HG02610 (cell line): Measurements from ENCODE around the gene PRRC2C.
"Not testable (repeated sequence)": the region's sequence is repeated elsewhere in the genome, so short reads cannot be mapped to it uniquely, and the experiment has no call there.

Experiments used
- ATAC-seq: cut with Tn5 transposase; IDR thresholded peaks from one replicate; pipeline ENCODE4 v1.9.1; 2021; ENCODE audit warnings: mild to moderate bottlenecking, moderate library complexity; ENCODE audit not compliant: unreplicated experiment

Gene PRRC2C

DNA sequence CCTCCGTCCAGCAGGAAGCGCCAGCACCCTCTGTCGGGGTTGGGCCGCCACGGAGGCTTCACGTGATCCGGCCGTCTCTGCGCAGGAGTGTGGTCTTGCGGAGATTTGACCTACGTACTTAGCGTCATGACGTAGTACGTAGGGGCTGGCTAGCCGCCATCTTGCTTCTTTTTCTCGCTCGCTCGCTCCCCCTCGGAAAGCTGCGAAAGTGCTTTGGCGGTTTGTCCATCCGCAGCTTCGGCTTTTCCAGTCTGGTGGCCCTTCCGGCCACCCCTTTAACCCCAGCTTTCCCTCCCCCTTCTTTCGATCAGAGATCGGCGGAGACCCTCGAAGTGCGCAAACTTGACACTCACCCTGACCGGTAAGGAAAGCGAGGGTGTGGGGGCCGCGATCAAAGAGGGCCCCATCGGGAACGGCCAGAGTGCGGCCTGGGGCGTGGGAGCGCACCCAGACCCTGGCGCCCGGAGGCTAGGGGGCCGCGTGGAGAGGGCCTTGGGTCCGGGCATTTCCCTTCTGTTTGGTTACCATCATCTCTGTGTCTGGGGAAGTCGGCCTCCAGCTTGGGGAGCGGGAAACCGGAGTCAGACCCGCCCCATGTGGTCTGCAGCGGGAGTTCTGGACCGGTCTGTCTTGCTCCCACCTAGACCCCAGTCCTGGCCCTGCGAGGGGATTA lies at the start of gene PRRC2C:
Gene PRRC2C, plus strand, starts transcription at position 156 of the 673 bp plus-strand sequence. CDS start 26,559 bp downstream, outside the sequence.
- ATAC-seq = peak; percentile 96

DNA sequence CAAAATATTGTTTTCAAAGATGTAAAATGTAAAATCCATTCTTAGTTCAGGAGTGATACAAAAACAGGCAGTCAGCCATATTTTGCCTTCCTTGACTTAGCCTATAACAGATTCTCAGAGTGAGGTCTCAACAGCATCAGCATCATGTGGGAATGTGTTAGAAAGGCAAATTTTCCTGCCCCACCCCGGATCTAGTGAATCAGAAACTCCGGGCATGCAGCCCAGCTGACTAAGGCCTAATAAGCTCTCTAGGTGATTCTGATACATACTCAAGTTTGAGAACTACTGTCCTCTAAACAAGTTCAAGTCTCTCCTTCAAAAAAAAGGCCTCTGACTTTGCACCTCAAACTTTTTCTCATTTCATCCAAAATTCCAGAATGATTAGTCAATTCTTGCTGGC lies 46.9 kb upstream of the PRRC2C start:
- no peak for ATAC-seq

DNA sequence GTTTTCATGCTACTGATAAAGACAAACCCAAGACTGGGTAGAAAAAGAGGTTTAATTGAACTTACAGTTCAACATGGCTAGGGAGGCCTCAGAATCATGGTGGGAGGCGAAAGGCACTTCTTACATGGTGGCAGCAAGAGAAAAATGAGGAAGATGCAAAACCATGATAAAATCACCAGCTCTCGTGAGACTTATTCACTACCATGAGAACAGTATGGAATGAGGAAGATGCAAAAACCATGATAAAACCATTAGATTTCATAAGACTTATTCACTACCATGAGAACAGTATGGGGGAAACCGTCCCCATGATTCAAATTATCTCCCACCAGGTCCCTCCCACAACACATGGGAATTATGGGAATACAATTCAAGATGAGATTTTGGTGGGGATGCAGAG lies 45.1 kb upstream of the PRRC2C start:
- ATAC-seq = not testable (repeated sequence)

DNA sequence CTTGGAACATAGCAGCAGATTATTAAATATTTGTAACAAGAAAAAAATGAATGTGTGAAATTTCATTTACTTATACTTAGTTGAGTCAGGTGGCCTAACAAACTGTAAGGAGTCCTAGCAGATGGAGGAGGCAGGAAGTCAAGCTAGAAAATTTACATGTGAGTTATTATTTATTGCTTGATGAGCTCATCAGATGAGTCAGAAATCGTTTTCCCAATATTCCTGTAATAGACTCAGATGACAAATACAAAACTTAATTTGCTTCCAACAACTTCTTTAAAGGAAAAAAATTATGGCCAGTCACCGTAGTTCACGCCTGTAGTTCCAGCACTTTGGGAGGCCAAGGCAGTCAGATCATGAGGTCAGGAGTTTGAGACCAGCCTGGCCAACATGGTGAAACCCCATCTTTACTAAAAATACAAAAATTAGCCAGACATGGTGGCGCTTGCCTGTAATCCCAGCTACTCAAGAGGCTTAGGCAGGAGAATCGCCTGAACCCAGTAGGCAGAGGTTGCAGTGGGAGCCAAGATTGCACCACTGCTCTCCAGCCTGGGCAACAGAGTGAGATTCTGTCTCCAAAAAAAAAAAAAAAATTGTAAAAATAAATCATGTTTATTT lies 43.9 kb upstream of the PRRC2C start:
- ATAC-seq = not testable (repeated sequence)

DNA sequence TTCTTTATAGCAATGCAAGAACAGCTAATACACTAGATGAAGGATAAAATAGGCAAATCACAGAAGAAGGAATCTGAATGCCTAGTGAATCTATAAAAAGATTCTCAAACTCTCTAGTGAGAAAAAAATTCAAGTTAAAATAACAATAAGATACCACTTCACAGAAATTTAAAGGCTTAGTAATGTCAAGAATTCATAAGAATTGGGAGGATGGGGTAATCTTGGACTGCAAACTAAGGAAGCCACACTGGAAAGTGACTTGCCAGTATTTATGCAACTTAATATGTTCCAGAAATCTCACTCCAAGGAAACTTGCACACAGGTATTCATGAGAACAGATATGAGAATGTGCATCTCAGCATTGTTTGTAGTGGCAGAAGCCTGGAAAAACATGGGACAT lies 38.9 kb upstream of the PRRC2C start:
- no peak for ATAC-seq

DNA sequence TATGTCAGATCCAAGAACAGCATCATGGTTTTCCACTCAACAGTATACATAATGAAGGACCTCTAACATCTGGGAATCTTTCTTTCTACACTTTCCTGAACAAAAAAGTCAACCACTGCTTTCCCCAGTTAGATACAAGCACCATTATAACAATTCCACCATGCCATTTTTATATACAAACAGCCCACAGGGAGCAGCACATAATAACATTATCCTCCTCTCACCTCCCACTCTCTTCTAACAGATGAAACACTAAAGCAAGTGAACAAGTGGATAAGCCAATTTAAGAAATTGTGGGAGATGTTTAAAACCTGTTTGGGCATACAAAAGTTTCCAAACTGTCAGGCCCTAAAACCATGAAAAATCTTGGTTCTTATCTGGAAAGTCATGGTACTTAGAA lies 29.4 kb upstream of the PRRC2C start:
- ATAC-seq = no peak

DNA sequence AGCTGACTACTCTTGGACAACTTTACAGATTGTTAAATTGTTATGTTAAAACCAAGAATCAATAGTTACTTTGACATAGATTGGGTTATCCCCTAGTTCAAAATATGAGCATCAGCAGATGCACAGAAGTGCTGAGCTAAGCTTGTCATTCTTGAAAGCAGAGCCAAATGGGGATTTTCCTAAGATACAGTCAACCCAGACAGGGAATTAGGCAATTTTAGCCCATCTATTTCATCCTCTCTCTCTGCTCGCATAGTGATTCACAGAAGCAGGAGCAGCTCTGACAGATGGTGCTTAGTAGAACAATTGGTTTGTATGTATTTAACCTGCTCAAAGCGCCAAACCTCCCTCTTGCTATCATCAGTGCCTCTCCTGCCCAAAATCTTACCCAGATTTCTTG lies 27.9 kb upstream of the PRRC2C start:
- no peak for ATAC-seq

DNA sequence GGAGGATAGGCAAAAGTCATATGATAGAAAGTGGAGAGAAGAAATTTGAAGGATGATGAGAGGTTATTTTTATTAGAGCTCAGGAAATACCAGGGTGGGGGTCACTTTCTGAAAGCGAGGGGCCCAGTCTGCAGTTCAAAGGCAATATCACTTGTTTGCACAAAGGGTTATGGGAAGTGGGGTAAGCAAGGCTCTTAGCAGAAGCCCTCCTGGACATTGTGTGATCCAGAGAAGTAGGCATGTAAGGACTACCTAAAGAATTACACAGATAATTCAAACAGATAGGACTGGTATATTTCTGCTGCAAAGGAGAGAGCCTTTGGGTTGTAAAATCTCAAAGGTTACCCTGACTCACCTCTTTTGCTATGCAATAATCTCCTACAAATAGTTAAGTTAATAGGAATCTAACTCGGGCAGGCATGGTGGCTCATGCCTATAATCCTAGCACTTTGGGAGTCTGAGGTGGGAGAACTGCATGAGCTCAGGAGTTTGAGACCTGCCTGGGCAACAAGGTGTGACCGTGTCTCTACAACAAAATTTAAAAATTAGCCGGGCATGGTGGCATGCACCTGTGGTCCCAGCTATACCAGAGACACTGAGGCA lies 25.2 kb upstream of the PRRC2C start:
- no peak for ATAC-seq

DNA sequence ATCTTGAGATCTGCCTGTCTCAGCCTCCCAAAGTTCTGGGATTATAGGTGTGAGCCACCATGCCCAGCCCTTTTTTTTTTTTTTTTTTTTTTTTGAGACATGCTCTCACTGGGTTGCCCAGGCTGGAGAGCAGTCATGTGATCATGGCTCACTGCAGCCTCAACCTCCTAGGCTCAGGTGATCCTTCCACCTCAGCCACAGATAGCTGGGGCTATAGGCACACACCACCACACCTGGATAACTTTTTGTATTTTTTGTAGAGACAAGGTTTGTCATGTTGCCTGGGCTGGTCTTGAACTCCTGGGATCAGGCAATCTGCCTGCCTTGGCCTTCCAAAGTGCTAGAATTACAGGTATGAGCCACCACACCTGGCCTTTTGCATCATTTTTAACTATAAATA lies 17.7 kb upstream of the PRRC2C start:
- ATAC-seq = no peak

DNA sequence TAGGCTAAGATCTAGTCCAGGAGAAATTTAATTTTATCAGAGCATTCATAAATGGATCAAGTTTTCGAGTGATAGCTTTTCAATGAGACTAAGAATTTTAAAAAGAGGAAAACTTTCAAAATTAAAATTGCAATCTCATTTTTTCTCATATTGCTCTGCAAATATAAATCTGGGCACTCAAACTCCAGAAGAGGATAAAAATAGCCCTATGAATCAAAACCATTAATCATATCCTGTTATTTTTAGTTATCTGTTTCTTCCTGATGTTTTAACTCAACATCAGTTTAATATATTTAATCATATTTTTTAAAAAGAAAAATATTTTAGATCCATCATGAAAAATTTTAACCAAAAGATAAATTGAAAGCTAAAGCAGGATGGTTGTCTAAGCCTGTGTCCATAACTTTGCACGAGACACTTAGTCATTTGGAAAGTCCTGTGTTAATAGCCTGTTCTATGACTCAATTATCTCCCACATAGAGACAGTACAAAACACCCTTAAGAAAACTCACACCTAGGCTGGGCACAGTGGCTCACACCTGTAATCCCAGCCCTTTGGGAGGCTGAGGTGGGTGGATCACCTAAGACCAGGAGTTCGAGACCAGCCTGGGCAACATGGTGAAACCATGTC lies 17.1 kb upstream of the PRRC2C start:
- peak; percentile 94 for ATAC-seq

DNA sequence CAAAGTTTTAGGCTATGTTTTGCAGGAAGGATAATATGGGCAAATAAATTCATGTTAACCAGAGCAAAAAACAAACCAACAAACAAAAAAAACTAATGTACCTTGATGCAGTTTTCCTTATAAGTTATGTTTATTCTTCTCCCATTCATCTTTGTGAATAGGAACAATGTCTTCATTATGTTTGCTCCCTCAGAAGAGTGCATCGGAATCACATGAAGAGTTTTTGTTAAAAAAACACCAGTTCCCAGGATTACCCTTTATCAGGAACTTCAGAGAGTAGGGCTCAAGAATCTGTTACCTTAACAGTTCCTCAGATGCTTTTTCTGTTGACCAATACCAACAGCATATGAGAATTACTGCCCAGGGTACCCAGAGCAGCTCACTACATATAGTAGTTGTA lies 14.6 kb upstream of the PRRC2C start:
- no peak for ATAC-seq

DNA sequence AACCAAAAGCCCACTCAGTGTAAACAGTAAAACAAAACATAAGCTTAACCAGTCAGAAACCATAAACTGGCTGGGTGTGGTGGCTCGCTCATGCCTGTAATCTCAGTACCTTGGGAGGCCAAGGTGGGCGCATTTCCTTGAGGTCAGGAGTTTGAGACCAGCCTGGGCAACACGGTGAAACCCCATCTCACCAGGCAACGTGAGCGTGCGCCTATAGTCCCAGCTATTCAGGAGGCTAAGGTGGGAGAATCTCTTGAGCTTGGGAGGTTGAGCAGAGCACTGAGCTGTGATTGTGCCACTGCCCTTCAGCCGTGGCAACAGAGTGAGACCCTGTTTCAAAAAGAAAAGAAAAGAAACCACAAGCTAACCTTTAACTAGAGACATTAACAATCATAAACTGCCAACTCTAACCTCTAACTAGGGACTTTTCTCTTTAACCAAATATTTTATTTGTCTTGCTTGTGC lies 13.1 kb upstream of the PRRC2C start:
- no peak for ATAC-seq

DNA sequence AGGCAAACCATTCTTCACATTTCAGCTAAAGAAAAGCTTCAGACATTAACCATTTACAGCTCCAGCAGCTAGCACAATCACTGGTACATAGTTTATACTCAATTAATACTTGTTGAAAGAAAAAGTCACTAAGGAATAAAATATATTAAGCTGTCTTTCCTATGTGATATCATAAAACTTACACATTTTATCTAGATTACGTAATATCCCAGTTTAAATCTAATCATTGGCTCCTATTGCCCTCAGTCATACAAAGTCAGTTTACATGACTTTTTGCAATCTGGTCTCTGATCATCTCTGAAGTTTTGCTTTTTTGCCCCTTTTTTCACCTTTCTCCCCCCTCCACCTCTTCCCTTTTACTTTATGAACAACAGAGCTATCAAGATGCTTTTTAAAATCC lies 8.5 kb upstream of the PRRC2C start:
- no peak for ATAC-seq

DNA sequence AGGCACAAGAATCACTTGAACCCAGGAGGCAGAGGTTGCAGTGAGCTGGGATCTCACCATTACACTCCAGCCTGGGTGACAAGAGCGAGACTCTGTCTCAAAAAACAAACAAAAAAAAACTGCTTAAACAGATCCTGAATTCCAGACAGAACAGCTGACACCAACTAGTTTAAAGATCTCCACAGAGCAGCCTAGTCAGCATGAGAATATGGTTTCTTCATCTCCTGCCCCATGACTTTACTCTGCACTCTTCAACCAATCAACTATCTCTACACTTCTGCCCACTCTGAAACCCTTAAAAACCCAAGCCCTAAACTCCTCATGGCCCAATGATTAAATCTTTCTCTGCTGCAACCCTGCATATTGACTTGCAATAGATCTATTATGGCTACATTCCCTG lies 7.5 kb upstream of the PRRC2C start:
- ATAC-seq = no peak

DNA sequence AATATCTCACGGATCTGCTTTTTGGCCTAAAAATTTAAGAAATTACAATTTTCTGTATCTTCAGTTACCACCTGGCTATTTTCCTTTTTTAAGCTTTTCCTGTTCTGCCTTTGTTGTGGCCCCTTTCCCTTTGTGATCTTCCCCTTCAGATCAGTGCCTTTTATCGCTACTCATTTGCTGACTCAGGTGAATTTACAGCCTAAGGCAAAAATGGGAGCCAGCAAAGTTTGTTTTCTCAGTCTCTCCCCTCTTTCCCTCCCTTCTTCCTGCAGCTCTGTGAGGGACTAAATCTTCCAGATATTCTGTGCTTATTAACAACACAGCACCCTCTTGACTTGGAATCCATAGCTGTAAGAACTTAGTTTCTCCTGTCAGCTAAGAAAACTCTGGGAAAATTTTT lies 5.3 kb upstream of the PRRC2C start:
- no peak for ATAC-seq

DNA sequence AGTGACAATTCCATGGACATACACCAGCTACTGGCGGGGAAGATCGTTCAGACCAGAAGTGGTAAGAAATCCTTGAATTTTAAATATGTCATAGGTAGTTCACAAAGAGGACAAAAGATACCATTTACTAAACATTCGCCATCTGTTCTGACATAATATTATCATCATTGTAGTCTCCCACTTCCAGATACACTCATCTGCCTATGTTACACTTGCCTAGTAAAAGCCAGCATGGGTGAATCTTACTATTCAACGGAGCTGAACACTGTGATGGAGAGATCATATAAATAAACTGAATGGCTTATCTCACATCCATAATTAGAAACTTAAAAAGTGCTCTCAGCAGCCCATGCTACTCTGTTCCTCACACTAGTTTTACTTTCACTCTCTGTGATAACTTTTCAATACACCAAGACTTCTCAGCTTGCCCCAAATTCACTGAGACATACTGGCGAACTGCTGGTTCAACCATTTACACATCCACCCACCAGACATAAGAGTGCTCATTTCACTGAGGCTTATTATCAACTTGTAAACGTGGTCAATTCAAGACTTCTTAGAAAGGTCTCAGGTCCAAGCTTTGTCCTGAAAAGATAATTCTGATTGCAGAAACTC lies 463 bp upstream of the PRRC2C start:
- ATAC-seq = peak; percentile 66

DNA sequence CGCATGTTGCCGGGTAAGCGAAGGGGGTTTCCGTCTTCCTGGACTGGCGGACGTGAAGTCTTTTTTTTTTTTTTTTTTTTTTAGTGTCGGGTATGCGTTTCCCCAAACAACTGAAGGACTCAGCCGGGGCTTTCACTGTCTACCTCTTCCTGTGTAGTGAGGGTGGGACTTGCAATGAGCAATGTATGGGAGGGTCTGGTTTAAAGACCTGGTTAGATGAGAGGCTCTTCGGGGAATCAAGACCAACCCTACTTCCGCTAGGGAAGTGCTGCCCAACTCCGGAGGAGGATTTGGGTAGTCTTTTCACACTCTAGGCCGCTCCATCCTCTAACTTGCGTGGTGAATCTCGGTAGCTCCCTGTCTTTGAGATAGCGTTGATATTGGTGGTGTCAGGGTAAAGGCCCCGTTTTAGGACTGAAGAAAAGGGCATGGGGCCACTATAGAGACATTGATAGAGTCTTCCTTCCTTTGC lies 754 bp downstream of the PRRC2C start:
- peak; percentile 53 for ATAC-seq

DNA sequence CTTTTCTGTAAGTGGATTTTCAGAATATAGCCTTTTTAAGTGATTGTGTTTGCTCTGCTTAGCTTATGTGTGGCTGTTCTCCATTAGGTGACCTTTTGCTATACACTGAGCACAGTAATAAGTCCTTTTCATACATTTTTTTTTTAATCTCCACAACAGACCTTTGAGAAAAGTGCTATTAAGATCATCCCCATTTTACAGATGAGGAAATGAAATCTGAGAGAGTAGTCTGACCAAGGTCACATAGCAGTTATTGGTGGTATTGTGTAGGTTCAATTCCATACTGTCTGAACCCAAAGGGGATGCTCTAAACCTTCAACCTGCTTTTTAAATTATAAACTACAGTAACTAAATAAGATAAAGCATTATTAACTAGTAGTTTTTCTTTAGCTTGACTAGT lies 1.7 kb downstream of the PRRC2C start:
- no peak for ATAC-seq

DNA sequence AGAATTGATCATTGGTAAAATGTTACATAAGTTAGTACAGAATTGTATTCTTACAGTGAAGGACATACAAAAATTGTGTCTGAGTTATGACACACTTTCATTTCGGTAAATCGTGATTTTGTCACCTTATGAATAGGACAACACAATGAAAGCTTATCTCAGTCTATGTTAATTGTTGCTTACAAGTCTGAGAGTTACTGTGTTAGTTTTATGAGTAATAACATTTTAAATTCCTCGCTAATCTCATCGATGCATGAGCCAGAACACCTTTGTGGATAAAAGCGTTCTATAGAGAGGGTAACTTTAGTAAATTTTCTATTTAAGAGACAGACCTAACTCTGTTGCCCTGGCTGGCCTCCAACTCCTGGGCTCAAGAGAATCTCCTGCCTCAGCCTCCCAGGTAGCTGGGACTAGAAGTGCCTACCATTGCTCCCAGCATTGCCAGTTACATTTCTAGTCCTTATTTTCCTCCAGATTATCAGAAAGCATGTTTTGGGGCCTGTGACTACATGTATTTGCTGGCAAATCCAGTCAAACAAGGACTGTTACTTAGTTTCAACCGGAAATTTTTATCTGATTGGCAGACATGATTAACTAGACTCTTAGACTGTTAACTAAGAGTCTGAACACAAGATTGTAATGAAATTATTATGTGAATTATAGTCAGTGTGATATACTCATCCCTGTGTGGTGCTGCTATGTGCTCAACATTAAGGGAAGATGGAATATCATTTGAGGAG lies 3.0 kb downstream of the PRRC2C start:
- ATAC-seq = no peak

DNA sequence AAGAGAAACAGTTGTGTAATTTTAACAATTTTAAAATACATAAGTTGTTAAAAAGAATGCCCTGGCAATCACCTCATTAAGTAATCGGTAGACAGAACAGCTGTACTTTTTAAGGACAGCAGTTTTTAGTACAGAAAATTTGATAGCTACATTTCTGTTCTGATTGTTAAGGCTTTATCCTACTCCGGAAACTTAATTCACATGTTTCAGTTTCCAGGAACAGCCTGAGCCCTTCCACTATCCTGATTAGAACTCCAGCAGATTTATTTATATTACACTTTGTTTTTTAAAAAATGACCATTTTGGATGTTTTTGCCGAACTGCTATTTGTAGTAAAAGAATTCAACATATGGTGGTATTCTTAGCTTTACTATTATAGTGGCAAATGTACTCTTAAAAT lies 8.7 kb downstream of the PRRC2C start:
- no peak for ATAC-seq

DNA sequence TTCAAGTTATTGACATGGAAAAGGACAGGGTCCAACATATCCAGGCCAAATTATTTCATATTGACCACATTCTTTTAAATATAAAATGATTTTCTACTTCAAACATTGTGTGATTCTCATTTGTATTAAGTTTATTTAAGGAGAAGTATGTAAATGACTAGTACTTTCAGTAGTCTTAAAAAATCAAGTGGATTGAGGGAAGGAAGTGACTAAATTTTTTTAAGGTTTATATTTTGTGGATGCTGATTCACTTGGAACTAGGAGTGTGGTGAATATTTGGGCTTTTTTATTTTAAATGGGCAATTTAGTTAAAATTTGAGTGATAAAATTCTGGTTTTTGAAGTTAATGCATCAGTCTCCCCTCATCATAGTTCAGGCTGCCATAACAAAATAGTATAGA lies 10.1 kb downstream of the PRRC2C start:
- ATAC-seq = no peak
